A673 (cell line): ENCODE results near the gene ADGRE1. TPM values are rescaled to one million over a fixed set of nuclear protein-coding genes. Genes with fewer than 3 reads are reported as not detected.

ENCODE experiments used
- BruUV-seq: library from RNA; stranded (reverse); fragments of 400-500 nt; replicated peaks from 2 replicates; lab custom pipeline; 2021; lab: Mats Ljungman, UMichigan
- CTCF ChIA-PET: fragments of 300-600 bp; sonication (Branson Sonifier 250); formaldehyde crosslinking; loops from one replicate; lab custom pipeline; 2022; ENCODE audit warnings: antibody characterized with exemption; lab: Charles Lee
- POLR2A ChIA-PET: fragments of 300-600 bp; sonication (Branson Sonifier 250); formaldehyde crosslinking; loops from one replicate; lab custom pipeline; 2022; ENCODE audit warnings: antibody characterized with exemption; ENCODE audit not compliant: low non-redundant PET; lab: Charles Lee
- DNase-seq: peaks from one replicate; pipeline ENCODE4 v3.0.0-alpha.2; 2015; ENCODE audit warnings: low spot score
- H3K27ac ChIP-seq: fragments of 200-600 bp; sonication (generic); 2 replicates; pipeline ENCODE4 v1.5.1; 2016; ENCODE audit warnings: mixed run types, low read depth, mild to moderate bottlenecking, mixed read lengths, antibody characterized with exemption, low read length; ENCODE audit not compliant: poor library complexity, severe bottlenecking
- H3K27me3 ChIP-seq: fragments of 200-600 bp; sonication (generic); replicated peaks from 2 replicates; pipeline ENCODE4 v1.6.1; 2017; ENCODE audit warnings: mixed run types, low read depth, mild to moderate bottlenecking, mixed read lengths, antibody characterized with exemption, low read length; ENCODE audit not compliant: insufficient read depth, poor library complexity
- H3K36me3 ChIP-seq: fragments of 200-600 bp; sonication (generic); 2 replicates; pipeline ENCODE4 v1.6.1; 2016; ENCODE audit warnings: mixed run types, mild to moderate bottlenecking, mixed read lengths, antibody characterized with exemption, low read length; ENCODE audit not compliant: insufficient read depth, poor library complexity, severe bottlenecking
- H3K4me1 ChIP-seq: fragments of 200-600 bp; sonication (generic); 2 replicates; pipeline ENCODE4 v1.6.1; 2017; ENCODE audit warnings: mixed run types, mild to moderate bottlenecking, mixed read lengths, antibody characterized with exemption, low read length; ENCODE audit not compliant: insufficient read depth, poor library complexity, severe bottlenecking
- H3K4me3 ChIP-seq: fragments of 200-600 bp; sonication (generic); 2 replicates; pipeline ENCODE4 v1.5.1; 2016; ENCODE audit warnings: low read depth, mixed run types, mild to moderate bottlenecking, mixed read lengths, low read length; ENCODE audit not compliant: poor library complexity, severe bottlenecking
- H3K9me3 ChIP-seq: fragments of 200-600 bp; sonication (generic); 2 replicates; pipeline ENCODE4 v1.6.1; 2016; ENCODE audit warnings: mixed run types, low read depth, mild to moderate bottlenecking, mixed read lengths, antibody characterized with exemption, low read length; ENCODE audit not compliant: poor library complexity, severe bottlenecking
- EZH2 ChIP-seq: fragments of 200-600 bp; sonication (generic); IDR thresholded peaks from 2 replicates; pipeline ENCODE4 v1.6.1; 2017; ENCODE audit warnings: borderline replicate concordance, low read depth, mild to moderate bottlenecking, mixed read lengths, antibody characterized with exemption, low read length; ENCODE audit not compliant: poor library complexity, severe bottlenecking
- intact Hi-C: fragments of 100-400 bp; cut with micrococcal nuclease; formaldehyde crosslinking; loops from one replicate; pipeline ENCODE4 v1.10.0; 2022; ENCODE audit not compliant: unreplicated experiment
- total RNA-seq: library from RNA; stranded (reverse); gene quantifications from 2 replicates; pipeline ENCODE4 v1.2.3, GENCODE V29; 2021
- TF ChIP-seq, protein P1 (sequence below): fragments of 300-800, 200-600 bp; sonication (generic); conservative IDR thresholded peaks from 2 replicates; pipeline ENCODE4 v1.5.1; 2017; ENCODE audit warnings: low read depth, mild to moderate bottlenecking, antibody characterized with exemption, low read length, moderate library complexity, mixed read lengths

Gene ADGRE1
- total RNA-seq, 1 experiment from 2014 or later: not detected

DNA sequence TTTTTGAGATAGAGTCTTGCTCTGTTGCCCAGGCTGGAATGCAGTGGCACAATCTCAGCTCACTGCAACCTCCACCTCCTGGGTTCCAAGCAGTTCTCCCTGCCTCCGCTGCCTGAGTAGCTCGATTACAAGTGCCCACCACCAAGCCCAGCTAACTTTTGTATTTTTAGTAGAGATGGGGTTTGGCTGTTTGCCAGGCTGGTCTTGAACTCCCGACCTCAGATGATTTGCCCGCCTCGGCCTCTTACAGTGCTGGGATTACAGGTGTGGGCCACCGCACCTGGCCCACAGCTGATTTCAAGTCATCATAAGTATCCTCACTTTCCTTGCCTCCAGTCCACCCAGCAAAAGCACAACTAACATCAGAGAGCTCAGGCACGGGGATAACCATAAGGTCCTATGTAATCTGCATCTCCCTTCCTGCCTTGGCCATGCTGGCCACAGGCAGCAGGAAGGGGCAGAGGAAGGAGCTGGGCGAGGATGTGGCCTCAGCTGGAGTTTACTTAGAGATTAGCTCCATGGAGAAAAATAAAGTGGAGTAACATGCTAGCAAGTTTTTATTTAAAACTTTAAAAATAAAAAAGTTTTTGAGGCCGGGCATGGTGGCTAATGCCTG is 22.9 kb upstream of the ADGRE1 start:
- H3K4me3 ChIP-seq: no peak overlapping the region
- H3K27me3 ChIP-seq: no peaks in the 10 kb centered on the region
- TF ChIP-seq, protein P1, sequence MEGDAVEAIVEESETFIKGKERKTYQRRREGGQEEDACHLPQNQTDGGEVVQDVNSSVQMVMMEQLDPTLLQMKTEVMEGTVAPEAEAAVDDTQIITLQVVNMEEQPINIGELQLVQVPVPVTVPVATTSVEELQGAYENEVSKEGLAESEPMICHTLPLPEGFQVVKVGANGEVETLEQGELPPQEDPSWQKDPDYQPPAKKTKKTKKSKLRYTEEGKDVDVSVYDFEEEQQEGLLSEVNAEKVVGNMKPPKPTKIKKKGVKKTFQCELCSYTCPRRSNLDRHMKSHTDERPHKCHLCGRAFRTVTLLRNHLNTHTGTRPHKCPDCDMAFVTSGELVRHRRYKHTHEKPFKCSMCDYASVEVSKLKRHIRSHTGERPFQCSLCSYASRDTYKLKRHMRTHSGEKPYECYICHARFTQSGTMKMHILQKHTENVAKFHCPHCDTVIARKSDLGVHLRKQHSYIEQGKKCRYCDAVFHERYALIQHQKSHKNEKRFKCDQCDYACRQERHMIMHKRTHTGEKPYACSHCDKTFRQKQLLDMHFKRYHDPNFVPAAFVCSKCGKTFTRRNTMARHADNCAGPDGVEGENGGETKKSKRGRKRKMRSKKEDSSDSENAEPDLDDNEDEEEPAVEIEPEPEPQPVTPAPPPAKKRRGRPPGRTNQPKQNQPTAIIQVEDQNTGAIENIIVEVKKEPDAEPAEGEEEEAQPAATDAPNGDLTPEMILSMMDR: no peak
- no peak for TF ChIP-seq EZH2
- ChIA-PET CTCF (interaction anchor here (1.1 to 2.5 kb wide), 6 partner anchors 126 to 738 kb away, joined by 3 to 44 read pairs (median 8); partner anchors contain the start of gene GPR108), POLR2A (interaction anchor here (0.5 to 0.6 kb wide), 3 partner anchors 92 to 907 kb away, joined by 3 to 10 read pairs (median 4); partner anchors contain the start of gene VAV1)
- H3K36me3 ChIP-seq: no peaks in the 10 kb centered on the region
- DNase-seq: no peak
- H3K27ac ChIP-seq: no peak overlapping the region
- no peaks in the 10 kb centered on the region for H3K9me3 ChIP-seq
- intact Hi-C loops: loop anchor here (5.0 kb wide), 1 partner anchor 487 kb away; the partner anchor contains the start of gene PSPN
- no TSS peak for BruUV-seq
- H3K4me1 ChIP-seq: no peaks in the 10 kb centered on the region

DNA sequence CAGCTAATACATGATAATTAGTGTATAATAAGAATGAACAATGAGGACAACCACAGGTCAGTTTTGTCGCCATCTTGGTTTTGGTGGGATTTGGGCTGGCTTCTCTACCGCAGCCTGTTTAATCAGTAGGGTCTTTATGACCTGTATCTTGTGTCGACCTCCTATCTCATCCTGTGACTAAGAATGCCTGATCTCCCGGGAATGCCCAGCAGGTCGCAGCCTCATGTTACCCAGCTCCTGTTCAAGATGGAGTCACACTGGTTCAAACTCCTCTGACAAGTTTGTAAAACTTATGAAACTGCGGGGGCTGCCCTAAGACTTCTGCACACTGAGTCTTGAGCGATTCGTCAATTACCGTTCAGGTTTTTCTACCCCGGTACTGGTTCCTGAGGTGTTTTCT is 21.5 kb upstream of the ADGRE1 start:
- H3K4me3 ChIP-seq: no peak overlapping the region
- DNase-seq: no peak
- TF ChIP-seq, protein P1: no peak
- TF ChIP-seq EZH2: no peak
- no peaks in the 10 kb centered on the region for H3K4me1 ChIP-seq
- ChIA-PET CTCF (no interaction called here), POLR2A (no interaction called here)
- H3K9me3 ChIP-seq: no peaks in the 10 kb centered on the region
- no TSS peak for BruUV-seq
- H3K36me3 ChIP-seq: no peaks in the 10 kb centered on the region
- no peak overlapping the region for H3K27ac ChIP-seq
- no peaks in the 10 kb centered on the region for H3K27me3 ChIP-seq
- intact Hi-C loops: no loop called here

DNA sequence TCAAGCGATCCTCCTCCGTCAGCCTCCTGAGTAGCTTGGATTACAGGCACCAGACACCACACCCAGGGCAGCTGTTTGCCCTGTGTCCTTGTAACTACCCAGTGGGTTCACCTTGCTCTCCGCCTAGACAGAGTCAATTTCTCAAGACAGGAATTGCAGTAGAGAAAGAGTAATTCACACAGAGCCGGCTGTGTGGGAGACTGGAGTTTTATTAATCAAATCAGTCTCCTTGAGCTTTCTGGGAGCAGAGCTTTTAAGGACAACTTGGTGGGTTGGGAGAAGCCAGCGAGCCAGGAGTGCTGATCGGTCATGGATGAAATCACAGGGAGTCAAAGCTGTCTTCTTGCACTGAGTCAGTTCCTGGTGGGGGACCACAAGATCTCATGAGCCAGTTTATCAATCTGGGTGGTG is 20.6 kb upstream of the ADGRE1 start:
- CTCF ChIA-PET: no interaction called here
- no TSS peak for BruUV-seq

More for the DNA sequence above, 20.6 kb upstream of the ADGRE1 start:
- intact Hi-C loops: no loop called here
- H3K4me1 ChIP-seq: no peaks in the 10 kb centered on the region
- no peaks in the 10 kb centered on the region for H3K27me3 ChIP-seq
- H3K27ac ChIP-seq: no peak overlapping the region
- POLR2A ChIA-PET: no interaction called here
- no peak for DNase-seq
- TF ChIP-seq, protein P1: no peak
- no peak for TF ChIP-seq EZH2
- no peak overlapping the region for H3K4me3 ChIP-seq
- H3K36me3 ChIP-seq: no peaks in the 10 kb centered on the region
- no peaks in the 10 kb centered on the region for H3K9me3 ChIP-seq
